HCT116 (cell line): ENCODE data around the gene ZBTB20. TPM values are rescaled to one million over a fixed set of nuclear protein-coding genes. Genes with fewer than 3 reads are reported as not detected.

Experiments used
- ATAC-seq: fragments of 200-7000 bp; cut with Tn5 transposase; 2 replicates; pipeline ENCODE4 v1.9.1; 2020; ENCODE audit warnings: mild to moderate bottlenecking, moderate library complexity
- BruUV-seq: library from RNA; stranded (reverse); fragments of 400-500 nt; replicated peaks from 2 replicates; lab custom pipeline; 2021; lab: Mats Ljungman, UMichigan
- CTCF ChIA-PET: fragments of 300-600 bp; sonication (Branson Sonifier 250); formaldehyde crosslinking; loops from one replicate; lab custom pipeline; 2021; ENCODE audit warnings: antibody characterized with exemption; lab: Charles Lee
- POLR2A ChIA-PET: fragments of 300-600, 350-600 bp; sonication (Branson Sonifier 250); formaldehyde crosslinking; loops from one replicate; lab custom pipeline; 2021; ENCODE audit warnings: antibody characterized with exemption; lab: Charles Lee
- RAD21 ChIA-PET, 2 experiments: fragments of 300-600 bp; sonication (Branson Sonifier 250); formaldehyde crosslinking; loops; one replicate each; lab custom pipeline; 2023; ENCODE audit warnings: low total read pairs in 2 of 2; ENCODE audit not compliant: uncharacterized antibody in 2 of 2, unreplicated experiment in 2 of 2, low non-redundant PET in 1 of 2; lab: Charles Lee
- DNase-seq: peaks from one replicate; pipeline ENCODE4 v3.0.0-alpha.2; 2010; ENCODE audit warnings: low read depth, low spot score
- H2AFZ ChIP-seq: fragments of 200-600 bp; shearing (Covaris generic), sonication (generic); 2 replicates; pipeline ENCODE4 v1.6.1; 2017; ENCODE audit warnings: low read depth, mixed run types, mixed read lengths, antibody characterized with exemption, low read length; ENCODE audit not compliant: poor library complexity, severe bottlenecking
- H3K27ac ChIP-seq: 2 replicates; pipeline ENCODE4 v1.5.1; 2012; ENCODE audit warnings: low read depth, low read length
- H3K27me3 ChIP-seq: fragments of 200-600 bp; sonication (generic); 2 replicates; pipeline ENCODE4 v1.6.1; 2016; ENCODE audit warnings: mixed run types, low read length, mixed read lengths; ENCODE audit not compliant: insufficient read depth
- H3K36me3 ChIP-seq, 2 experiments: fragments of 200-500 bp in 1 of 2; fragments of 200-600 bp in 1 of 2; sonication (Bioruptor generic) in 1 of 2; sonication (generic) in 1 of 2; 2 replicates each; pipeline versions ENCODE4 v1.5.1 to v1.6.1; 2014 to 2016; ENCODE audit warnings: low read length in 2 of 2, inconsistent platforms in 1 of 2, mixed read lengths in 1 of 2, mixed run types in 1 of 2; ENCODE audit not compliant: insufficient read depth in 2 of 2, control insufficient read depth in 1 of 2
- H3K4me1 ChIP-seq, 2 experiments: fragments of 200-600 bp in 1 of 2; sonication (generic) in 1 of 2; 2 replicates each; pipeline versions ENCODE4 v1.5.1 to v1.6.1; 2012 to 2017; ENCODE audit warnings: low read length in 2 of 2, inconsistent platforms in 1 of 2, mild to moderate bottlenecking in 1 of 2, mixed read lengths in 1 of 2, mixed run types in 1 of 2, moderate library complexity in 1 of 2; ENCODE audit not compliant: insufficient read depth in 2 of 2, control insufficient read depth in 1 of 2
- H3K4me2 ChIP-seq: fragments of 200-600 bp; sonication (generic); 2 replicates; pipeline ENCODE4 v1.6.1; 2017; ENCODE audit warnings: mixed run types, low read length, mixed read lengths
- H3K4me3 ChIP-seq, 2 experiments: fragments of 200-600 bp in 1 of 2; sonication (generic) in 1 of 2; replicated peaks in 1 of 2; 2 replicates each; pipeline ENCODE4 v1.5.1; 2011 to 2016; ENCODE audit warnings: low read length in 2 of 2, control low read depth in 1 of 2, low read depth in 1 of 2, mild to moderate bottlenecking in 1 of 2, mixed read lengths in 1 of 2, mixed run types in 1 of 2
- H3K79me2 ChIP-seq: fragments of 200-600 bp; sonication (generic); 2 replicates; pipeline ENCODE4 v1.6.1; 2017; ENCODE audit warnings: mild to moderate bottlenecking, mixed run types, low read length, moderate library complexity, mixed read lengths; ENCODE audit not compliant: insufficient read depth
- H3K9ac ChIP-seq: fragments of 200-600 bp; sonication (generic); 2 replicates; pipeline ENCODE4 v1.6.1; 2016; ENCODE audit warnings: low read length, mixed read lengths
- H3K9me2 ChIP-seq: fragments of 200-600 bp; sonication (generic), shearing (Covaris generic); 2 replicates; pipeline ENCODE4 v1.6.1; 2017; ENCODE audit warnings: mixed run types, mild to moderate bottlenecking, moderate library complexity; ENCODE audit not compliant: insufficient read depth
- H3K9me3 ChIP-seq, 2 experiments: fragments of 200-500 bp in 1 of 2; fragments of 200-600 bp in 1 of 2; sonication (Bioruptor generic) in 1 of 2; sonication (generic) in 1 of 2; 2 replicates each; pipeline ENCODE4 v1.6.1; 2014 to 2017; ENCODE audit warnings: low read length in 2 of 2, mixed read lengths in 2 of 2, inconsistent platforms in 1 of 2, low read depth in 1 of 2, mild to moderate bottlenecking in 1 of 2, mixed run types in 1 of 2, moderate library complexity in 1 of 2; ENCODE audit not compliant: control insufficient read depth in 1 of 2, insufficient read depth in 1 of 2
- H4K20me1 ChIP-seq: fragments of 200-600 bp; sonication (generic), shearing (Covaris generic); 2 replicates; pipeline ENCODE4 v1.6.1; 2017; ENCODE audit warnings: mixed run types, mild to moderate bottlenecking, moderate library complexity; ENCODE audit not compliant: insufficient read depth
- CBX3 ChIP-seq: IDR thresholded peaks from 2 replicates; pipeline ENCODE4 v1.6.1; 2012; ENCODE audit warnings: low read depth
- CEBPB ChIP-seq: IDR thresholded peaks from 2 replicates; pipeline ENCODE4 v1.6.1; 2012; ENCODE audit warnings: low read depth
- CTCF ChIP-seq, 3 experiments: fragments of 200-600 bp in 1 of 3; sonication (generic) in 1 of 3; IDR thresholded peaks in 2 of 3; conservative IDR thresholded peaks in 1 of 3; 2 replicates each; pipeline ENCODE4 v1.5.1; 2012 to 2017; ENCODE audit warnings: low read depth in 2 of 3, low read length in 2 of 3, antibody characterized with exemption in 1 of 3, borderline replicate concordance in 1 of 3, control low read depth in 1 of 3, mild to moderate bottlenecking in 1 of 3, mixed read lengths in 1 of 3, mixed run types in 1 of 3, moderate library complexity in 1 of 3; ENCODE audit not compliant: insufficient read depth in 1 of 3
- EGR1 ChIP-seq: IDR thresholded peaks from 2 replicates; pipeline ENCODE4 v1.6.1; 2012; ENCODE audit warnings: low read depth
- ELF1 ChIP-seq: IDR thresholded peaks from 2 replicates; pipeline ENCODE4 v1.6.1; 2012; ENCODE audit warnings: low read depth, borderline replicate concordance
- EZH2 ChIP-seq: fragments of 200-600 bp; sonication (generic); IDR thresholded peaks from 2 replicates; pipeline ENCODE4 v1.6.1; 2017; ENCODE audit warnings: antibody characterized with exemption, mixed run types
- EZH2phosphoT487 ChIP-seq: fragments of 200-600 bp; IDR thresholded peaks from 2 replicates; pipeline ENCODE4 v1.6.1; 2018; ENCODE audit warnings: antibody characterized with exemption, borderline replicate concordance
- POLR2AphosphoS5 ChIP-seq: IDR thresholded peaks from 2 replicates; pipeline ENCODE4 v1.6.1; 2011; ENCODE audit warnings: mild to moderate bottlenecking, low read depth, low read length, moderate library complexity
- REST ChIP-seq: IDR thresholded peaks from 2 replicates; pipeline ENCODE4 v1.6.1; 2012; ENCODE audit warnings: low read depth
- SIN3A ChIP-seq: IDR thresholded peaks from 2 replicates; pipeline ENCODE4 v1.6.1; 2012; ENCODE audit warnings: low read depth
- SRF ChIP-seq: IDR thresholded peaks from 2 replicates; pipeline ENCODE4 v1.6.1; 2012; ENCODE audit warnings: low read depth
- TCF7L2 ChIP-seq: IDR thresholded peaks from 2 replicates; pipeline ENCODE4 v1.7.0; 2011; ENCODE audit warnings: borderline replicate concordance, inconsistent platforms; ENCODE audit not compliant: insufficient read depth, insufficient read length; ENCODE audit errors: extremely low read depth
- ZBTB33 ChIP-seq: IDR thresholded peaks from 2 replicates; pipeline ENCODE4 v1.6.1; 2011; ENCODE audit warnings: mild to moderate bottlenecking, low read length, moderate library complexity; ENCODE audit not compliant: insufficient replicate concordance; ENCODE audit errors: extremely low read depth
- ZFX ChIP-seq: fragments of 450-650 bp; IDR thresholded peaks from 2 replicates; pipeline ENCODE4 v1.6.1; 2017
- ZNF274 ChIP-seq: fragments of 200-500 bp; sonication (Bioruptor generic); IDR thresholded peaks from 2 replicates; pipeline ENCODE4 v1.6.1; 2014; ENCODE audit warnings: mild to moderate bottlenecking, low read depth, low read length, inconsistent platforms
- intact Hi-C: fragments of 100-400 bp; cut with micrococcal nuclease; formaldehyde crosslinking; loops from 2 replicates; pipeline ENCODE4 v1.10.0; 2022
- total RNA-seq: library from RNA; stranded (reverse); gene quantifications from one replicate; pipeline ENCODE4 v1.2.1, GENCODE V29; 2021; ENCODE audit not compliant: unreplicated experiment

The ZBTB20 gene
- total RNA-seq, 1 experiment from 2014 or later: 42.1 TPM

- CTCF ChIA-PET: interaction anchor here (0.8 kb wide), 1 partner anchor 673 kb away, joined by 3 read pairs; no protein-coding TSS in a partner anchor
- POLR2A ChIA-PET: no interaction called here
- no peak overlapping the region for H3K9ac ChIP-seq
Observed at GRCh38 chr3:114834175-114834940, 312.7 kb downstream of the ZBTB20 start.

More at GRCh38 chr3:114834175-114834940, 312.7 kb downstream of the ZBTB20 start:
- Histone ChIP-seq H3K9me2 (no peaks in the 10 kb centered on the region), H3K4me3 (no peak overlapping the region), H2AFZ (no peak overlapping the region), H3K36me3 (no peaks in the 10 kb centered on the region), H3K27ac (no peak overlapping the region), H3K27me3 (no peaks in the 10 kb centered on the region), H3K4me2 (no peak overlapping the region), H4K20me1 (no peaks in the 10 kb centered on the region), H3K79me2 (no peaks in the 10 kb centered on the region), H3K9me3 (no peaks in the 10 kb centered on the region), H3K4me1 (peaks cover 11 to 13% of the 10 kb centered on the region in 2 experiments; a peak in 2 of 4 replicates)
- no peak for TF ChIP-seq TCF7L2
- no peak for TF ChIP-seq EZH2phosphoT487
- no peak for TF ChIP-seq ZNF274
- no peak for TF ChIP-seq SIN3A
- no peak for TF ChIP-seq CBX3
- TF ChIP-seq POLR2AphosphoS5: no peak
- no peak for TF ChIP-seq ZFX
- no peak for TF ChIP-seq ZBTB33
- no peak for TF ChIP-seq EZH2
- no peak for TF ChIP-seq CTCF (IDR thresholded peaks at IDR 0.05 in 2 of 3, conservative IDR thresholded peaks at IDR 0.05 in 1 of 3; ENCODE audit: borderline replicate concordance in 1 of 3, insufficient read depth in 1 of 3, low read depth in 2 of 3, low read length in 2 of 3)
- TF ChIP-seq CEBPB: no peak
- TF ChIP-seq EGR1: no peak
- TF ChIP-seq ELF1: no peak
- no peak for TF ChIP-seq SRF
- no peak for TF ChIP-seq REST
- BruUV-seq: no TSS peak
- intact Hi-C loops: loop anchor here (10.0 kb wide), 1 partner anchor 950 kb away; no protein-coding TSS in a partner anchor
- RAD21 ChIA-PET: no interaction called here
- DNase-seq: no peak
- ATAC-seq: no peak
